ENCODE measurements around the gene TYROBP. TPM values are rescaled to one million over a fixed set of nuclear protein-coding genes. Genes with fewer than 3 reads are reported as not detected.

TYROBP gene
- not detected in 2 replicates for total RNA-seq

GRCh38 chr19:35908010-35908441 is at the start of gene TYROBP:
TSS of gene TYROBP (minus strand) at chr19:35908295. CDS start at chr19:35908228, 67 bp downstream.

GRCh38 chr19:35935911-35936737 is 28.0 kb upstream of the TYROBP start, which contains the start of gene LRFN3:
TSS of gene LRFN3 (plus strand) at chr19:35936374. CDS start at chr19:35939426, 3,052 bp downstream.

DNA sequence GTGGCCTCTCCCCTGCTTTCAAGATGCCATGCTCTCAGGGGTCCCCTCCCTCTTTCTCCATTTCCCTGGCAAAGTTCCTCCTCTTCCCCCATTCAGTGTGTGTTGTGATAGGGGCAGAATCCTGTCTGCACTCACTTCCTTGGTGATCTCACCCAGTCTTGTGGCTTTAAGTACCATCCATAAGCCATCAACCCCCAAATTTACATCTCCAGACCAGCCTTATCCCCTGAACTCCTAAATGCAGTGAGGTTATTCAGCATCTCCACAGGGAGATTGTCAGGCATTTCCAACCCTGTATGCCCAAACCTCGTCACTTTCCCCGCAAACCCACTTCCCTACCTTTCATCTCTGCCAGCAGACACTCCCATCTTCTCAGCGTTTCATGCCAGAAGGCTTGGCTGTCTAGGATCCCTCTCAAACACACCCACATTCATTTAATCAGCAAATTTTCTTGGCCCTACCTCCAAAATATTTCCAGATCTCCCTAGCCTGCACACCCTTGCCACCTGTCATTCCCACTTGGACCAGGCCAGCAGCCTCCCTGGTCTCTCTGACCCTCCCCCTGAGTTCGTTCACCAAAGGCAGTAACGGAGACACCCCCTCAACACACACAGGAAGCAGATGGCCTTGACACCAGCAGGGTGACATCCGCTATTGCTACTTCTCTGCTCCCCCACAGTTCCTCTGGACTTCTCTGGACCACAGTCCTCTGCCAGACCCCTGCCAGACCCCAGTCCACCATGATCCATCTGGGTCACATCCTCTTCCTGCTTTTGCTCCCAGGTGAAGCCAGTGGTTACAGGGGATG is 6.0 kb downstream of the TYROBP start, which contains the start of gene HCST:
HCST (plus strand) TSS at position 676 of the 808 bp plus-strand sequence; CDS start at position 741, 65 bp downstream.

GRCh38 chr19:35868172-35868822 is 39.8 kb downstream of the TYROBP start, which contains the start of gene APLP1:
TSS of gene APLP1 (plus strand) at chr19:35868574. CDS start at chr19:35868637, 63 bp downstream.

GRCh38 chr19:35856546-35857149 is 51.4 kb downstream of the TYROBP start, which contains the start of gene KIRREL2:
TSS of gene KIRREL2 (plus strand) at chr19:35856911. CDS start at chr19:35857120, 209 bp downstream.

Other genes starting within 250 kb of the TYROBP start
- gene UPK1A, start 241.8 kb downstream of the TYROBP start, total RNA-seq = not detected in 2 replicates
- not detected in 2 replicates for gene ZBTB32, start 203.7 kb downstream of the TYROBP start, total RNA-seq
- 9.2 and 12.0 TPM in 2 replicates for gene KMT2B, start 190.3 kb downstream of the TYROBP start, total RNA-seq
- gene IGFLR1, start 165.8 kb downstream of the TYROBP start, total RNA-seq = 19.0 and 26.1 TPM in 2 replicates
- gene U2AF1L4, start 162.9 kb downstream of the TYROBP start, total RNA-seq = 7.3 and 15.8 TPM in 2 replicates
- gene PSENEN, start 162.6 kb downstream of the TYROBP start, total RNA-seq = 45.3 and 47.9 TPM in 2 replicates
- gene LIN37, start 159.7 kb downstream of the TYROBP start, total RNA-seq = 15.3 TPM in 2 replicates
- 20.1 and 22.5 TPM in 2 replicates for gene HSPB6, start 151.3 kb downstream of the TYROBP start, total RNA-seq
- 8.1 and 8.5 TPM in 2 replicates for gene PROSER3, start 150.1 kb downstream of the TYROBP start, total RNA-seq
- 6.5 and 14.1 TPM in 2 replicates for gene ARHGAP33, start 132.7 kb downstream of the TYROBP start, total RNA-seq
- not detected in 2 replicates for gene PRODH2, start 95.5 kb downstream of the TYROBP start, total RNA-seq
- not detected in 2 replicates for gene NPHS1, start 55.8 kb downstream of the TYROBP start, total RNA-seq
- under 0.01 TPM in 2 replicates for gene KIRREL2, start 51.4 kb downstream of the TYROBP start, total RNA-seq
- gene APLP1, start 39.7 kb downstream of the TYROBP start, total RNA-seq = 2.4 and 5.9 TPM in 2 replicates
- gene NFKBID, start 7.8 kb downstream of the TYROBP start, total RNA-seq = 3.0 and 3.4 TPM in 2 replicates
- gene HCST, start 5.8 kb downstream of the TYROBP start, total RNA-seq = not detected in 2 replicates
- gene LRFN3, start 28.1 kb upstream of the TYROBP start, total RNA-seq = 3.9 and 6.1 TPM in 2 replicates
- 20.0 and 20.5 TPM in 2 replicates for gene SDHAF1, start 86.9 kb upstream of the TYROBP start, total RNA-seq
- gene SYNE4, start 100.5 kb upstream of the TYROBP start, total RNA-seq = 0.15 and 0.17 TPM in 2 replicates
- 23.7 and 29.6 TPM in 2 replicates for gene ALKBH6, start 105.9 kb upstream of the TYROBP start, total RNA-seq
- 5.5 and 6.7 TPM in 2 replicates for gene CLIP3, start 124.6 kb upstream of the TYROBP start, total RNA-seq
- gene THAP8, start 146.0 kb upstream of the TYROBP start, total RNA-seq = 7.6 and 7.7 TPM in 2 replicates
- gene WDR62, start 146.6 kb upstream of the TYROBP start, total RNA-seq = 12.2 and 12.9 TPM in 2 replicates
- gene OVOL3, start 202.8 kb upstream of the TYROBP start, total RNA-seq = not detected in 2 replicates
- 74.6 and 100 TPM in 2 replicates for gene POLR2I, start 206.6 kb upstream of the TYROBP start, total RNA-seq
- gene TBCB, start 207.2 kb upstream of the TYROBP start, total RNA-seq = 422 and 426 TPM in 2 replicates
- 402 and 424 TPM in 2 replicates for gene CAPNS1, start 231.8 kb upstream of the TYROBP start, total RNA-seq
- 6.6 and 13.5 TPM in 2 replicates for gene COX7A1, start 244.2 kb upstream of the TYROBP start, total RNA-seq

Measured in bronchus fibroblast of lung (primary cell).